A673 (cell line): ENCODE measurements around the gene PDCD10. TPM values are rescaled to one million over a fixed set of nuclear protein-coding genes. Genes with fewer than 3 reads are reported as not detected.

Experiments
- BruUV-seq: library from RNA; stranded (reverse); fragments of 400-500 nt; replicated peaks from 2 replicates; lab custom pipeline; 2021; lab: Mats Ljungman, UMichigan
- CTCF ChIA-PET: fragments of 300-600 bp; sonication (Branson Sonifier 250); formaldehyde crosslinking; loops from one replicate; lab custom pipeline; 2022; ENCODE audit warnings: antibody characterized with exemption; lab: Charles Lee
- POLR2A ChIA-PET: fragments of 300-600 bp; sonication (Branson Sonifier 250); formaldehyde crosslinking; loops from one replicate; lab custom pipeline; 2022; ENCODE audit warnings: antibody characterized with exemption; ENCODE audit not compliant: low non-redundant PET; lab: Charles Lee
- DNase-seq: peaks from one replicate; pipeline ENCODE4 v3.0.0-alpha.2; 2015; ENCODE audit warnings: low spot score
- H3K27ac ChIP-seq: fragments of 200-600 bp; sonication (generic); 2 replicates; pipeline ENCODE4 v1.5.1; 2016; ENCODE audit warnings: mixed run types, low read depth, mild to moderate bottlenecking, mixed read lengths, antibody characterized with exemption, low read length; ENCODE audit not compliant: poor library complexity, severe bottlenecking
- H3K27me3 ChIP-seq: fragments of 200-600 bp; sonication (generic); replicated peaks from 2 replicates; pipeline ENCODE4 v1.6.1; 2017; ENCODE audit warnings: mixed run types, low read depth, mild to moderate bottlenecking, mixed read lengths, antibody characterized with exemption, low read length; ENCODE audit not compliant: insufficient read depth, poor library complexity
- H3K36me3 ChIP-seq: fragments of 200-600 bp; sonication (generic); 2 replicates; pipeline ENCODE4 v1.6.1; 2016; ENCODE audit warnings: mixed run types, mild to moderate bottlenecking, mixed read lengths, antibody characterized with exemption, low read length; ENCODE audit not compliant: insufficient read depth, poor library complexity, severe bottlenecking
- H3K4me1 ChIP-seq: fragments of 200-600 bp; sonication (generic); 2 replicates; pipeline ENCODE4 v1.6.1; 2017; ENCODE audit warnings: mixed run types, mild to moderate bottlenecking, mixed read lengths, antibody characterized with exemption, low read length; ENCODE audit not compliant: insufficient read depth, poor library complexity, severe bottlenecking
- H3K4me3 ChIP-seq: fragments of 200-600 bp; sonication (generic); 2 replicates; pipeline ENCODE4 v1.5.1; 2016; ENCODE audit warnings: low read depth, mixed run types, mild to moderate bottlenecking, mixed read lengths, low read length; ENCODE audit not compliant: poor library complexity, severe bottlenecking
- H3K9me3 ChIP-seq: fragments of 200-600 bp; sonication (generic); 2 replicates; pipeline ENCODE4 v1.6.1; 2016; ENCODE audit warnings: mixed run types, low read depth, mild to moderate bottlenecking, mixed read lengths, antibody characterized with exemption, low read length; ENCODE audit not compliant: poor library complexity, severe bottlenecking
- CTCF ChIP-seq: fragments of 300-800, 200-600 bp; sonication (generic); conservative IDR thresholded peaks from 2 replicates; pipeline ENCODE4 v1.5.1; 2017; ENCODE audit warnings: low read depth, mild to moderate bottlenecking, antibody characterized with exemption, low read length, moderate library complexity, mixed read lengths
- EZH2 ChIP-seq: fragments of 200-600 bp; sonication (generic); IDR thresholded peaks from 2 replicates; pipeline ENCODE4 v1.6.1; 2017; ENCODE audit warnings: borderline replicate concordance, low read depth, mild to moderate bottlenecking, mixed read lengths, antibody characterized with exemption, low read length; ENCODE audit not compliant: poor library complexity, severe bottlenecking
- intact Hi-C: fragments of 100-400 bp; cut with micrococcal nuclease; formaldehyde crosslinking; loops from one replicate; pipeline ENCODE4 v1.10.0; 2022; ENCODE audit not compliant: unreplicated experiment
- total RNA-seq: library from RNA; stranded (reverse); gene quantifications from 2 replicates; pipeline ENCODE4 v1.2.3, GENCODE V29; 2021

The PDCD10 gene
- total RNA-seq, 1 experiment from 2014 or later, result 47.0 TPM

- no peak overlapping the region for H3K27ac ChIP-seq
- BruUV-seq, result no TSS peak
- CTCF ChIA-PET, result no interaction called here
- intact Hi-C loops, result no loop called here
- H3K36me3 ChIP-seq, result no peaks in the 10 kb centered on the region
- H3K9me3 ChIP-seq, result no peaks in the 10 kb centered on the region
- no peaks in the 10 kb centered on the region for H3K4me1 ChIP-seq
- DNase-seq, result no peak
- H3K27me3 ChIP-seq, result no peaks in the 10 kb centered on the region
- no peak overlapping the region for H3K4me3 ChIP-seq
- POLR2A ChIA-PET, result no interaction called here
- TF ChIP-seq EZH2, result no peak
- TF ChIP-seq CTCF, result no peak
Measured at GRCh38 chr3:167749209-167749608, 14.5 kb upstream of the PDCD10 start.

- Histone ChIP-seq H3K4me1 (no peaks in the 10 kb centered on the region), H3K9me3 (no peaks in the 10 kb centered on the region), H3K4me3 (no peak overlapping the region), H3K27ac (no peak overlapping the region), H3K36me3 (no peaks in the 10 kb centered on the region), H3K27me3 (no peaks in the 10 kb centered on the region)
- peak; percentile 7 for DNase-seq
- TF ChIP-seq EZH2 (no peak), CTCF (no peak)
- no TSS peak for BruUV-seq
- ChIA-PET CTCF (no interaction called here), POLR2A (no interaction called here)
- intact Hi-C loops, result loop anchor here (5.0 kb wide), 1 partner anchor 336 kb away; no protein-coding TSS in a partner anchor
Measured at GRCh38 chr3:167743799-167744198, 9.1 kb upstream of the PDCD10 start.

GRCh38 chr3:167742338-167742737 lies 7.6 kb upstream of the PDCD10 start:
- Histone ChIP-seq H3K9me3 (no peaks in the 10 kb centered on the region), H3K36me3 (no peaks in the 10 kb centered on the region), H3K4me3 (no peak overlapping the region), H3K27ac (no peak overlapping the region), H3K27me3 (peaks cover 3% of the 10 kb centered on the region), H3K4me1 (no peaks in the 10 kb centered on the region)
- ChIA-PET POLR2A (no interaction called here), CTCF (no interaction called here)
- no TSS peak for BruUV-seq
- DNase-seq, result no peak
- intact Hi-C loops, result loop anchor here (5.0 kb wide), 1 partner anchor 335 kb away; no protein-coding TSS in a partner anchor
- TF ChIP-seq EZH2, result no peak
- no peak for TF ChIP-seq CTCF
